HG02623 (cell line): ENCODE results near the gene MRM3.
"Not testable (repeated sequence)": the region's sequence is repeated elsewhere in the genome, so short reads cannot be mapped to it uniquely, and the experiment has no call there.

ENCODE experiments used
- ATAC-seq: cut with Tn5 transposase; IDR thresholded peaks from one replicate; pipeline ENCODE4 v1.9.1; 2021; ENCODE audit warnings: moderate library complexity; ENCODE audit not compliant: unreplicated experiment

Gene MRM3

DNA sequence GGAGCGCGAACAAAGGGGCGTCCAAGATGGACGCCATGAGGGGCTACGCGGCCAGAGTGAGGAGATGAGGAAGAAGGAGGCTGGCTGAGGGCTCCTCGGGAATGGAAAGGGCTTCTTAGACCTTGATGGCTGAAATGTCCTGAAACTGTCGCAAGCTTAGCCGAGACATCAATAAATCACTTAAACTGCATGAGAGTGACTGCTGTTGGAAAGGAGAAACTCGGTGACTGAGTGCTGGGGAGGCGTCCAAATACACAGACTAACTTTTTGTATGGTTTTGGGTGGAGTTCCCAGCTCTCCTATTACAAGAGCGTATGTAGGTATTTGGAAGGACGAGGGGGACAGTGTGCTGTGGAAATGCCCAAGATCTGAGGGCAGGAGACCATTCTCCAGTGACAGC lies 28.7 kb upstream of the MRM3 start:
- no peak for ATAC-seq

- ATAC-seq = not testable (repeated sequence)
Observed at GRCh38 chr17:755319-755961, 26.7 kb upstream of the MRM3 start.

- not testable (repeated sequence) for ATAC-seq
Observed at GRCh38 chr17:756010-756567, 26.1 kb upstream of the MRM3 start.

DNA sequence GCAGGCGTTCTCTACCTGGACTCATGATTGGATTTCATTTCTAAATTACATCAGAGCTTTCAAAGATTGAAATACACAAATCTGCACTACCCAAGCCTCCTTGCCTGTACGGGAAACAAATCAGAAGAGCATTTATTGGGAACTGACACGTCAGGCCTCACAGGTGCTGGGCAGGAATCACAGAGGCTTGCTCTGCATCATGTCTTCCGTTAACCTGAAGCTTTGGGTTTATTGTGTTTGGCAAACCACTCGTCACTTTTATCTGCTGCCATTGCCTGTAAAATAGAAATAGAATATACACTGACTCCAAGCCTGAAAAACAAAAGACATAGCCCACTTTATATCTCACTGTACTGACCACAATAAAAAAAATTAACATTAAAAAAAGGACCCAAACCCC lies 22.2 kb upstream of the MRM3 start:
- ATAC-seq = no peak

DNA sequence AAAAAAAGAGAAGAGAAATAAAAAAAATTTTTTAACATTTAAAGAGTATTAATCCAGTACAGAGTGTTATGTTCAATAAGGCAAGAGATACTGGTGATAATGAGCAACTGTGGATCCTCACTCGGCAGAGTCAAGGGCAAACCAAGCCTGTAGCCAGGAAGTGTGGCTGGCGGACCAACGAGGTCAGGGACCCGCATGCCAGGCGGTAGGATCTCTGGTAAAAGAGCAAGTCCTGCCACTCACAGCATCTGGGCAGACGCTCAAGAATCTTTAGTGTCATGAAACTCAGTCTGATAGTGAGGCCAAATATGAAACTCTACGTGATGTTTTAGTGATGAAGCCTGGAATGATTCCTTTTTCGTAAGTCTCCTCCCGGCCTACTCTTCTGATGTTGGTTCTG lies 21.8 kb upstream of the MRM3 start:
- no peak for ATAC-seq

- ATAC-seq = no peak
Observed at GRCh38 chr17:767076-767475, 15.1 kb upstream of the MRM3 start.

DNA sequence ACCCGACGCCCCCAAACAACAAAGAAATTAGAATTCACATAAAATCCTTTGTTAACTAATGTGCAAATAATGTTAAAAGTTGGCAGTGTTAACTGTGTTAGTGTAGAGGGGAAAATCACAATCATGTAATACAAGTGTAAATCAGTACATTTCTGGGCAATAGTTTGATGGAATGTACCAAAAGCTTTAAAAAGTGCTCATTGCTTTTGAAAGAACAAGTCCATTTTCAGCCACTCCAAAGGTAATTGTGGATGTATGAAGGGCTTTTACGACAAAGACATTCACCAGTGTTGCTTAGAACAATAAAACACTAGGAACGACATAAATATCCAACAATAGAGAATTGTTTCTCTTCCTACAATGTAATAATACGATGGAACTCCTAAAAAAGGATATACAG lies 9.1 kb upstream of the MRM3 start:
- ATAC-seq = no peak

DNA sequence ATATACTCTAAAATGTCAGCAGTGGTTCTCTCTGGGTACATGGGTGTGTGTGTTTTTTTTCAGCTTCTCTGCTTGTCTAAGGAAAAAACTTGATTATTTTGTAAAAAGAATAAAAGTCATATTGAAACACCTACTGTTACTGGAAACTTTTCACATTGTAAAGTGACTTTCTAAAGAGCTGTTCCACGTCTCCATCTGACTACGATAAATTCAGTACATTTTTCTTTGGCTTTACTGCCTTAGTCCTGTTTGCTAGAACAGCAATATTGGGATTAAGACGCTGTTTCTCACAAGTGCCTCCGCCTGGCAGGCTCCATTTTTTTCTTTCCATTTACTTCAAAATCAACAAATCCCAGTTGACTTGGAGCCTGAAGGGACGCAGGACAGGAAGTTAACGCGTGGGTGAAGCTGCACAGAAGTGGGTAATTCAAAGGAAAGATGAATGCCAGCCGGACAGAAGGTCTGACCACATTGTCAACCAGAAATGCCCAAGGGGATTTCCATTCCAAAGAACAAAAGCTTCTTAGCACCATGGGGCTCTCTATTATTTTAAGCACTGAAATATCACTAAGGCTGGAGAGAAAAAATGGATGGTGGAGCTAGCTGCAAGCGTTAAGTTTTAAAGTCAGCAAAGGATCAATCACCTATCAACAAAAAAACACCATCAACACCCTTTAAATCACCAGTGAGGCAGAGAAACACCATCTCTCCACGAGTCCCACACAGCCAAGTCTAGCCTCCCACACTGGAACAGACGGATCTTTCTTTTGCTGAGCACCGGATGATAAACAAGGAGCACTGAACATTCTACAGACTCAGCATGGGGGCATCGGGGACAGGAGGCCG lies 8.5 kb upstream of the MRM3 start:
- ATAC-seq = no peak

GRCh38 chr17:774313-774584 lies 7.9 kb upstream of the MRM3 start:
- no peak for ATAC-seq

DNA sequence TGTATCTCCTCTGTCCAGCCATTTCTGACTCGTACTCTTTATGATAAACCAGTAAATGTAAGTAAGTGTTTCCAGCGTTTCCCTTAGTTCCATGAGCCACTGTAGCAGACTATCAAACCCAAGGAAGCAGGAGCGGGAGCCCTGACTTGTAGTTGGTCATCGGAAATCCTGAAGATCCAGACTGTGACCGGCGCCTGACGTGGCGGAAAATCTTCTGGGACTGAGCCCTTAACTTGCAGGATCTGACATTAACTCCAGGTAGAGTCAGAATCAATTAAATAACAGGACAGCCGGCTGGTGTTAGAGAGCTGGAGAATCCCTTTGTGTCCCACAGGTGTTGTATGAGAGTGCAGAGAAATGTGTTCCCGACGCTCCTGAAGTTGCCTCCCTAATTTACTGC lies 4.1 kb upstream of the MRM3 start:
- ATAC-seq = no peak

GRCh38 chr17:784143-784542 lies 2.0 kb downstream of the MRM3 start:
- no peak for ATAC-seq

GRCh38 chr17:785901-786300 lies 3.7 kb downstream of the MRM3 start:
- ATAC-seq = not testable (repeated sequence)

- ATAC-seq = no peak
Observed at GRCh38 chr17:787641-788221, 5.6 kb downstream of the MRM3 start.

- ATAC-seq = no peak
Observed at GRCh38 chr17:788551-788950, 6.4 kb downstream of the MRM3 start.

DNA sequence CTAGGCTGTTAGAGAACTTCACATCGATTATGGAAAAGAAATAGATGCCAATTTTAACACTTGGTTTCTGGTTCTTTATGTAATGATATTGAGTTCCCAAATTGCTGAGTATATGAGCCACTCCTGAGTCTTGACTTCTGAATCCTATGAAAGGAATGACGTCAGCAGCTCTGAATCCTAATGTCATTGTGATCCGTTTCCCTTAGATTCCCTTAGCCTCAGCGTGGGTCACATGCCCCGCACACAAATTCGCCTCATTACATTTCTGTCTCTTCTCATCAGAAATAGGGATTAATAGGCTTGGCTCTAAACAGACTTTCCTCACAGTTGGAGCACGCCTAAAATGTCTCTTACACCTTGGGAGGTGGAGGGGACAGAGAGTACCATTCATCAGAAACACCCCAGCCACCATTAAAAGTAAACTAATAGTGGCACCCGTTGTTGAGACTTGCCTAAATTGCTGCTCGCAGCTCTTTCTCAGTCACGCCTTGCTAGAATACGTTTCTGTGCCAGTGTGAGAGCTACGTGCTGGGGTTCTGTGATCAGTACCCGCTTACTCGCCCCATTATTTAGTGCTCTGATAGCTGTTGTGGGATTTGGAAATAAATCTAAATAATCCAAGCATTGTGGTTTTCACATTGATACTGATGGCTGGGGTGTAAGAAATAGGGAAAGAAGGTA lies 7.1 kb downstream of the MRM3 start:
- no peak for ATAC-seq

DNA sequence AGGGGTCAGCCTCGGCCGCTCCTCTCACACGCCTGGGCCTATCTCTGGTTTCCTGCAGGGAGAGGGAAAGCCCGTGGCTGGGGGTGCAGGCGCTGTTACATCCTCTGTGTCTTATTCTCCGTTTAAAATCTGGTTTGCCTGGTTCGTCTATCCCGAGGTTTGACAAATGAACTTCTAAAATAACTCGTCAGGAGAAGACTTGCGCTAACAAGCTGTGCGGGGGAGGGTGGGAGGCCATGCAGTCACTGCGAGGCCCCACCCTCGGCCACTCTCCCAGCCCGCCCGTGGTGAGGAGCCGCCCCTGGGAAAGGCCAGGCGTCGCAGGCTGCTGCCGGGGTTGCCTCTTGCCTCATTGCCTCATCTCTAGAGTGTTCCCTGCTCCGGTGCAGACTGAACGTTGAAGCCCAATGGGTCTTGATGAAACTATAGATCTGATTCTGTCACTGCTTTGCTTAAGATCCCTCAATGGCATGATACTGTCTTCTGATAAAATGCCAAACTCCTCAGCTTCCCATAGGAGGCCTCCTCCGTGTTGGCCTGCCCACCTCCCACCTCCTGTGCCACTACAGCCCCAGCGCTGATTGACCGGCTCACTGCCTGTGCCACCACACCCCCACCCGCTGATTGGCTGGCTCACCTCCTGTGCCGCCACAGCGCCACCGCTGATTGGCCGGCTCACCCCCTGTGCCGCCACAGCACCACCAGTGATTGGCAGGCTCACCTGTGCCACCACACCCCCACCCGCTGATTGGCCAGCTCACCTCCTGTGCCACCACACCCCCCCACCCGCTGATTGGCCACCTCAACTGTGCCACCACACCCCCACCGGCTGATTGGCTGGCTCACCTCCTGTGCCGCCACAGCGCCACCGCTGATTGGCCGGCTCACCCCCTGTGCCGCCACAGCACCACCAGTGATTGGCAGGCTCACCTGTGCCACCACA lies 8.0 kb downstream of the MRM3 start:
- not testable (repeated sequence) for ATAC-seq

- ATAC-seq = not testable (repeated sequence)
Observed at GRCh38 chr17:790874-791247, 8.7 kb downstream of the MRM3 start.

- ATAC-seq = no peak
Observed at GRCh38 chr17:791829-792228, 9.7 kb downstream of the MRM3 start.

- ATAC-seq = no peak
Observed at GRCh38 chr17:792277-792676, 10.1 kb downstream of the MRM3 start.

DNA sequence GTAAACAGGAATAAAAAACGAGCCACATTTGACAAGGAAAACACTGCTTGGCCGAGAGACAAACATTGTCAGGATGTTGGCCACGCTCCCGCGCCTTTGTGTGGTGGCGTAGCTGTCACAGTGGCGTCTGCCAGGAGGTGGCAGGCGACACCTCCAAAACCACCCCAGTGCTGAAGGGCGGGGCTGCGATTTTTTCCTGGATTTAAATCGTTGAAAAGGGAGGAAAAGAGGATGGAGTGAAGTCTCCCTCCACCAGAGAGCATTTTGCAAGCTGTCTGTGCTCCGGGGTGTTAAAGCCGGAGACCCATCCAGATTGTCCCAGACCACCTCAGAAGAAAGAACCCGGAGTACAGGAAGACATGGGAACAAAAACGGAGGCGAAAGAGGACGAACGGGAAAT lies 12.7 kb downstream of the MRM3 start:
- ATAC-seq = no peak
